Right renal pelvis (tissue), 4 donors: Measurements from ENCODE around the gene PRPF6. TPM values are rescaled to one million over a fixed set of nuclear protein-coding genes. Genes with fewer than 3 reads are reported as not detected.

Experiments used
- DNase-seq, 4 donors: peaks; one replicate each; pipeline ENCODE4 v3.0.0-alpha.2; 2013; ENCODE audit warnings: low read depth in 4 of 4, low spot score in 3 of 4, missing footprints in 1 of 4
- polyA plus RNA-seq, 4 donors: library from polyadenylated mRNA; unstranded; fragments of 120-200 nt; gene quantifications; one replicate each; pipeline ENCODE4 v1.2.1, GENCODE V29; 2013; ENCODE audit not compliant: insufficient read length in 4 of 4

The PRPF6 gene
- polyA plus RNA-seq, 4 donors, result 81.8 to 92.3 (median 84.5) TPM

DNA sequence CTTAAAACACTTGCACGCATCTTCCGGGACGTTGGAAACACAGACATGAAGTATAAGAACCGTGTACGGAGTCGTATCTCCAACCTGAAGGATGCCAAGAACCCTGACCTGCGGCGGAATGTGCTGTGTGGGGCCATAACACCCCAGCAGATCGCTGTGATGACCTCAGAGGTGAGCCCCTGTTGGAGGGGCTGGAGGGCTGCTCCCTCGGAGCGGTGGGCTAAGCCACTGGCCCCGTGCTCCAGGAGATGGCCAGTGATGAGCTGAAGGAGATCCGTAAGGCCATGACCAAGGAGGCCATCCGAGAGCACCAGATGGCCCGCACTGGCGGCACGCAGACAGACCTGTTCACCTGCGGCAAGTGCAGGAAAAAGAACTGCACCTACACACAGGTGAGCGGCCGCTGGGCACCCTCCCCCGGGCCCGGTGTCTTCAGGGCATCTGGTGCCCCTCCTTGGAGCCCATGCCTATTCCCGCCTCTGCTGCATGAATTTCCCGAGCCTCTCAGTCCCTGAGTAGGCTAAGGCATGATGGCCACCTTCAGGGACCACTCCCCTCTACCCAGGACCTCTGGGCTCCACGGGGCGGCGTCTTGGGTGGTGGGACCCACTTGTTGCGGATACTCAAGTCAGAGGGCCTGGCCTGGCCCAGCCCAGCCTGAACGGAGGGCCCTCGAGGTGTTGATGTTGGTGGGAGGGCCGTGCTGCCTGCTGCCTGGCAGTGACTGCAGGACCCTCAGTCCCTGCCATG is 89.5 kb downstream of the PRPF6 start:
- no peak for DNase-seq

- DNase-seq, result no peak
Observed at GRCh38 chr20:64071341-64072332, 90.7 kb downstream of the PRPF6 start.

DNA sequence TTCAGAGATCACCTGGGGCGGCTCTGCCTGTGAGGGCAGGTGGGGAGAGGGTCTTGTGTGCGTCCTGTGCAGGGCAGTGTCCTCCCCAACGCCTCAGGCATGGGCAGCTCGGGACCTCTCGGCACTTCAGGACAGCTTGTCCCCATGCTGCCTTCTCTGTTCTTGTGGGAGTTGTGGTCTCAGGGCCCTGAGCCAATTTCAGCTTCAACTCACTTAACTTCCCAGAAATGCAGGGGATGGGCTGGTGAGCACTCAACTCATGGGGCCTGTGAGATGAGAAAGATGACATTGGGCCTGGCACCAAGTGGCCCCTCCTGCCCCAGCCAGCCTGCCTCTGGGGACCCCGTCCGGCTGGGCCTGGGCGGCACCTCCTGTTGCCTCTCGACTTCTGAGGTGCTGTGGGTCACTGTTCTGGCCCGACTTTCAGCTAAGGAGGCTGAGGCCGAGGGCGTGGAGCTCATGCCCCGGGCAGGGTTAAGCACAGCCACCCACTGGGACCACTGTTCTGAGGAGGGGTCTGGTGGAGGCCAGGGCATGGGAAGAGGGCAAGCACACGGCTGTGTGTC is 91.6 kb downstream of the PRPF6 start:
- DNase-seq, result no peak

- no peak for DNase-seq
Observed at GRCh38 chr20:64073476-64074183, 92.7 kb downstream of the PRPF6 start.

GRCh38 chr20:64074184-64074789 is 93.4 kb downstream of the PRPF6 start:
- no peak for DNase-seq

DNA sequence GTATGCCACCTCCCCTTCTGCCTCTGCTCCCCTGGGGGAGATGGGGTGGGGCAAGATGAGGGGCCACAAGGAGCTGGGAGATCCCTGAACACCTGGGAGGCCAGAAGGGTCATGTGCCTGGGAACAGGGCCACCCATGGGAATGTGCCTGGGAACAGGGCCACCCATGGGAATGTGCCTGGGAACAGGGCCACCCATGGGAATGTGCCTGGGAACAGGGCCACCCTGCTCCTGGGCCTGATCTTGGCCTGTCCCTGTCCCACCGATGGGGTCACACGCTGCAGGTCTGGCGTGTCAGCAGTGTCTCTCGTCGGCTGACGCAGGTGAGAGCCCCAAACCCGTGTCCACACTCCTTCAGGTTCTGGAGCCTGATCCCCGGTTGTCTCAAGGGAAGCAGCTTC is 94.0 kb downstream of the PRPF6 start:
- no peak for DNase-seq

GRCh38 chr20:64075556-64075955 is 94.6 kb downstream of the PRPF6 start:
- DNase-seq, result no peak

DNA sequence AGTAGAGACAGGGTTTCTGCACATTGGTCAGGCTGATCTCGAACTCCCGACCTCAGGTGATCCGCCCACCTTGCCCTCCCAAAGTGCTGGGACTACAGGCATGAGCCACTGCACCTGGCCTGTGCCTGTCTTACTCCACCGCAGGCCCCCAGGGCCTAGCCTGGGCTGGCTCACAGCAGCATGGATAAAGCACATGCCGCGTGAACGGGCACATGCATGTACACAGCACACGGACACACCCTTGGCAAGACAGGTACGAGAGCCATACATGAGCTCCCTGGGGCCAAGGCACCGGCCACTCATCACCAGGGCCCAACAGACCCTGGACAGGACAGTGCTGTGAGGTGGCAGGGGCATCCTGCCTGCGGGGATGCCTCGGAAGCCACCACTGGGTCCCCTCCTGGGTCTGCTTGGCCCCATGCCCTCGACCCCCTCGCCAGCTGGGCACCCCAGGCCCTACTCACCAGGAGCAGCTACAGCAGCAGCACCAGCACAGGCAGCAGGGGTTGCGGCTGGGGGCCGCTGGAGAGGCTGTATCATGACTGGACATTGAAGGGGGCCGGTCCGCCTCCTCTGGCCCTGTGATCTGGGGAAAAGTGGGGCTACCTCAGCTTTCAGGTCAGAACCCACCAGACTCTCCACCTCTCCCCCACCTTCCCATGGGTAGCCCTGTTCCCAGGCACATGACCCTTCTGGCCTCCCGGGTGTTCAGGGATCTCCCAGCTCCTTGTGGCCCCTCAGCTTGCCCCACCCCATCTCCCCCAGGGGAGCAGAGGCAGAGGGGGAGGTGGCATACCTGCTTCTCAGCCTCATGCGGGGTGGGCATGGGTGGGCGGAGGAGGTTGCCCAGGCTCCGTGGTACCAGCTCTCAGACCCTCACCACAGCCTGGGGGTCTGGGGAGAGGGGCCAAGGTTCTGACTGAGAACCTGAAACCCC is 95.4 kb downstream of the PRPF6 start:
- DNase-seq, result no peak

- DNase-seq, result no peak
Observed at GRCh38 chr20:64077094-64077493, 96.2 kb downstream of the PRPF6 start.

DNA sequence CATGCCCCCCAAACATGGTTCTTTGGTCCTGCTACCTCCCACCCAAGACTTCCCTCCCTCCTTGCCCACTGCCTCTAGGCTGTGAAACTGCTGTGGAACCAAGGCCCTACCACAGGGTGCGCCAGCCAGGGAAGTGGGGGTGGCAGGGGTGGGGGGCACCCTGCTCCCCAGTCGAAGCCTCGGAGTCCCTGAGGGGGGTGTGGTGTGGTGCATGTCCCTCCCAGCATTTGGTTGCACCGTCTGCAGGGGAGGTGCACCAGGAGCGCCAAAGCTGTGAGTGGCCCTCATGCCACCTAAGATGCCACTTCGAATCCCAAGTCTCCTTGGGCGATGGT is 96.6 kb downstream of the PRPF6 start:
- DNase-seq, result no peak

- DNase-seq, result no peak
Observed at GRCh38 chr20:64077876-64078551, 97.1 kb downstream of the PRPF6 start.

DNA sequence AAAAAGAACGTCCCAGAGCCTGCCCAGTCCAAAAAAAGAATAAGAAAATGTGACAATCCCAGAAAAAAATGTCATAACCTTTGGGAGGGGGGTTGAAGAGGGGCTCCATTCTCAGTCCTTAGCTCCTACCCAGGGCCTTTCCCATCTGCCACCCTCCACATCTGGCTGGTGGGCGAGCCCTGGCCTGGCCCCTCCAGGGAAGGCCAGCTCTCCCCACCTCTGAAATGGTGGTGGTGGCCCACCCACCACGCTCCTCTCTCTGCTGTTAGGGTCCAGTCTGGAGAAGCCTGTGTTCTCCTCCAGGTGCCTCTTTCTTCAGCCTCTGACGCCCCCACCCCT is 98.0 kb downstream of the PRPF6 start:
- no peak for DNase-seq

DNA sequence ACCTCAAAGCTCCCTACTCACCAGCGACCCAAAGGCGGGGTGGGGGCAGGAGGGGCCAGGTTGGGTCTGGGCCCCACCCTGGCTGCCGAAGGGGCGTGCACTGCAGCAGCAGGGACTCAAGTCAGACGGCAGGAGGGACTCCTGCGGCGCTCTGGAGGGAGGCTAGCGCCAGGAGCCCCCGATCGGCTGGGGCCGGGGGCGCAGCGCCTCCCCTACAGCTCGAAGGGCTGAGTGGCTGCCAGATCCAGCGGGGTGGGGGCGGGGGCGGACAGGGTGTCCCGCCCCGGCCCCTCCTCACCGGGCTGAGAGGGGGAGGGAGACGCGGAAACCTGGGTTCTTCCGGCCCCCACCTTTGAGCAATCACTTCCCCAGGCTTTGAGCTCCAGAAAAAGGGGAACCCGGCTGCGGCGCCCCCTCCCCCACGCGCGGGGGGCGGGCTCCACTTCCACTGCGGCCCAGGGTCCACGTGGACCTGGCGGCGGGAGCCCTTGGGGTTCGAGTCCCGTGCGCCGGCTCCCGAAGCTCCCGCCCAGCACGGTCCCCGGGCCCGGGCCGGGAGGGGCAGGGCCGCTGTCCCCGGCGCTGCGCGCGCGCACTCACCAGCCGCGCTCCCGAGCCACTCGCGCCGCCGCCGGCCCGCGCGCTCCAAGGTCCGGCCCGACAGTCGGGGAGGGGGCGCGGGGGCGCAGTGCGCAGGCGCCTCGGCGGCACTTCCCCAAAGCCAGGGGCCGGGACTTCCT is 98.5 kb downstream of the PRPF6 start, which contains the start of gene RGS19:
RGS19 (minus strand) TSS at position 246 of the 740 bp plus-strand sequence. CDS start 2,632 bp downstream, outside the sequence.
- no peak for DNase-seq

DNA sequence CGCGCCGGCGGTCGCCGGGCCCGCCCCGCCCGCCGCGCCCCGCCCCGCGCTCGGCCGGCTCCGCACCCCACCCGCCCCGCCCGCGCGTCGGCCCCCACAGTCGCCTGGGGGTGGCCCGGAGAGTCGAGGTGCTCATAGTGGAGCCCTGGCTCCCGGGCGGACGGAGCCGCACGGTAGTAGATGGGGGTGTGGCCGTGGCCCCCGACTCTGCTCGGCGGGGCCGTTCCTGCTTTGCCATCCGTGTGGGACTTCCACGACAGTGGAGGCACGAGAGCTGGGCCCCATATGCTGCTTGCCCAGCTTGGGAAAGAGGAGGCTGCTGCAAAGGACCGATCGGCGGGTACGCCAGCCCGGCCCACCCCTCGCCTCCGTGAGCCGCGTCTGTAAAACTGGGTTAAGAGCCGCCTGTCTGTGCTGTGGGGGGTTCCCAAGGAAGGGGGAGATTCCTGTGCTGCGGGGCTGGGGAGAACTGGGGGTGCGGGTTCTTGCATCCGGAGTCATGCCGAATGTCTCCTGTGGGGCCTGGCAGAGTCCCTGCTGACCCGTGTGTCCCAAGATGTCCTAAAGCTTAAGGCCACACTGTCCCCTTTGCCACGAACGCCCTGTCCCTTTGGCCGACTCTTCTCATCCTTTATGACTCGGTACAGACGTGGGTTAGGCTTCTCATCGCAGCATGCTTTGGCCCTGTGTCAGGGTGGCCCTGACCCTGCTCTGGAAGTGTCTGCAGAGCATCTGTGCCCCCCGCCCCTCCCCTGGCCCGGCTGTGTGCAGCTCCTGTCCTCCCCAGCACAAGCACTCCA is 99.3 kb downstream of the PRPF6 start, which contains the start of gene OPRL1:
OPRL1 (plus strand) TSS at position 70 of the 800 bp plus-strand sequence. CDS start 12,639 bp downstream, outside the sequence.
- no peak for DNase-seq

DNA sequence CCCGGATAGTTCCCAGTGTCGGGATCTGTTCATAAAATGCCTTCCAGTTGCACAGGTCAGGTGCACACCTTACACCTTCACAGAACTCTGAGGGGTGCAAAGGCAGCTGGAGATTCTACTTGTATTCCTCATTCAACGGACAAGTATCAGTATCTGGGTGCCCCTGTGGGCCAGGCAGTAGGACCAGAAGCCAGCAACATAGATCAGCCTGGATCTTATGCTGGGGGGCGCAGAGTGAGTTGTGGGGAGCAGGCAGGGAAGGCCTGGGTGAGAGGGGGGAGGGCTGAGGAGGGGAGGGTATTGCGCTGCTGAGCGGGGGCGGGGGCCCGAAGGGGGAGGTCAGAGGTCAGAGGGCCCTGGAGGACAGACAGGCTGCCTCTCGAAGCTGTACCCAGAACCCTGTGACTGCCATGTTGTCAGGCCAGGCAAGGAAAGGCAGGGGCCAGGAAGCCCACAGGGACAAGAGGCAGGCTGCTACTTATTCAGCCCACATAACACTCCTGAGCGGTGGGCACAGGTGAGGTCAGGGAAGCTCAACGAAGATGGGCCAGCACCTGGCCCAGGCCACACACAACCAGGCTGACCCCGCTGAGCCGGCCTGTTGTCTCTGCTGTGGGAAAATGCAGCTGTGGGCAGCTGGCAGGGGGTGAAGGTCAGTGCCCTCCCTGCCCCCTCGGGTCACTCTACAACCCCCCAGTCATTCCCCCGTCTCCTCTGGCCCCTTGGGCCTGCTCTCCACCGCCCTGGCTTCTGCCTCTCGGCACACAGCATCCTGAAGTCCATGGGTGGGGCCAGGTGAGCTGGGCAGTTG is 100.1 kb downstream of the PRPF6 start:
- no peak for DNase-seq

DNA sequence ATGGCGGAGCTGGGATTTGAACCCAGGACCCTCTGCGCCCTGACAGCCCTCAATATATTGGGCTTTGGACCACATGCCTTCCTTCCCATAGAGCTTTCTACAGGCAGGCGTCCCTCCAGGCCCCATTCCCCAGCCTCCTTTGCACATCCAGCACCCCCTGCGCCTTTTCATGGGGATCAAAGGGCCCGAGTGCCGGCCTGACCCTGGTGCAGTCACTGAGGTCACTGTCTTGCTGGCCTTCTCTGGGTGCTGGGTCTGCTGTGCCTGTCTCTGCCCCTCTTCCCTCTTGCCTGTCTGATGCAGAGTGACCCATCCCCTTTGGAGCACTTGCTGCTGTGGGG is 100.7 kb downstream of the PRPF6 start:
- no peak for DNase-seq
